Spleen (tissue), 11 donors: ENCODE measurements around the gene ETNK2. TPM values are rescaled to one million over a fixed set of nuclear protein-coding genes. Genes with fewer than 3 reads are reported as not detected.

ENCODE experiments used
- DNase-seq: peaks from one replicate; pipeline ENCODE4 v3.0.0-alpha.2; 2020
- H3K27ac ChIP-seq, 8 donors: fragments of 200-600 bp; sonication (generic) in 7 of 8; 1 replicate in 4 of 8; 2 replicates in 4 of 8; pipeline versions ENCODE4 v1.5.0 to v1.8.0; 2016 to 2021; ENCODE audit warnings: inconsistent platforms in 4 of 8, mild to moderate bottlenecking in 4 of 8, moderate library complexity in 1 of 8
- H3K27me3 ChIP-seq, 7 donors: fragments of 200-600 bp; sonication (generic) in 6 of 7; replicated peaks in 1 of 7; 1 replicate in 4 of 7; 2 replicates in 3 of 7; pipeline versions ENCODE4 v1.5.0 to v1.8.0; 2016 to 2021; ENCODE audit warnings: inconsistent platforms in 3 of 7, mild to moderate bottlenecking in 1 of 7
- H3K36me3 ChIP-seq, 6 donors: fragments of 200-600 bp; sonication (generic) in 5 of 6; 1 replicate in 4 of 6; 2 replicates in 2 of 6; pipeline versions ENCODE4 v1.5.0 to v1.8.0; 2016 to 2021; ENCODE audit warnings: inconsistent platforms in 2 of 6
- H3K4me1 ChIP-seq, 6 donors: fragments of 200-600 bp; sonication (generic) in 5 of 6; 1 replicate in 3 of 6; 2 replicates in 3 of 6; pipeline versions ENCODE4 v1.5.0 to v1.8.0; 2016 to 2021; ENCODE audit warnings: inconsistent platforms in 3 of 6
- H3K4me3 ChIP-seq, 8 donors: fragments of 200-600 bp; sonication (generic) in 7 of 8; 1 replicate in 4 of 8; 2 replicates in 4 of 8; pipeline versions ENCODE4 v1.5.0 to v1.8.0; 2016 to 2021; ENCODE audit warnings: inconsistent platforms in 4 of 8, mild to moderate bottlenecking in 4 of 8, moderate library complexity in 2 of 8
- H3K9me3 ChIP-seq, 8 donors: fragments of 200-600 bp; sonication (generic) in 7 of 8; 1 replicate in 4 of 8; 2 replicates in 4 of 8; pipeline versions ENCODE4 v1.5.0 to v1.8.0; 2016 to 2021; ENCODE audit warnings: inconsistent platforms in 4 of 8
- CTCF ChIP-seq, 11 experiments: fragments of 200-600 bp in 7 of 11; fragments of 450-650 bp in 4 of 11; sonication (generic) in 4 of 11; IDR thresholded peaks in 8 of 11; conservative IDR thresholded peaks in 3 of 11; 1 replicate in 7 of 11; 2 replicates in 4 of 11; pipeline versions ENCODE4 v1.4.0 to v1.8.0; 2016 to 2021; ENCODE audit warnings: antibody characterized with exemption in 11 of 11, inconsistent platforms in 4 of 11, mild to moderate bottlenecking in 1 of 11
- POLR2A ChIP-seq, 3 donors: fragments of 450-650 bp; IDR thresholded peaks; one replicate each; pipeline ENCODE4 v1.5.1; 2017; ENCODE audit warnings: antibody characterized with exemption in 3 of 3, mild to moderate bottlenecking in 1 of 3
- POLR2AphosphoS5 ChIP-seq, 3 donors: sonication (generic); formaldehyde crosslinking; IDR thresholded peaks; one replicate each; pipeline ENCODE4 v1.5.1; 2017; ENCODE audit warnings: antibody characterized with exemption in 3 of 3
- WGBS, 5 donors: extraction: QIAGEN DNeasy Blood & Tissue Kit in 3 of 5; methylation state at CpG; one replicate each; pipeline versions ENCODE4 v1.1.5 to v1.1.7; 2013 to 2018; 5-methylcytosine and 5-hydroxymethylcytosine counted together
- intact Hi-C: fragments of 100-400 bp; cut with DNase I; formaldehyde crosslinking; loops from one replicate; pipeline ENCODE4 v1.15.0; 2023; ENCODE audit warnings: low total_unique reads
- polyA plus RNA-seq, 3 donors: library from polyadenylated mRNA; stranded (reverse); fragments of 200-250 nt; gene quantifications; one replicate each; pipeline ENCODE4 v1.2.1, GENCODE V29; 2013
- total RNA-seq, 7 donors: library from RNA; depleted of rRNA in 3 of 7; stranded (reverse); fragments of >200 nt in 3 of 7; fragmentation: NEBNext Ultra II Directional in 4 of 7; extraction: Animal tissue kit (Norgen Biotek cat#: 25700) in 4 of 7; gene quantifications; one replicate each; pipeline versions ENCODE4 v1.1.0 to v1.2.1, GENCODE V29; 2016 to 2021
- donor health status: healthy with polysubstance abuse.
- donor health status: DM: no; HTN: no; CAD: no; lungs with moderate emphysema.
- donor health status: DM: no; HTN: no; CAD: no.
- donor health status: Bipolar disorder and iron deficiency.
- donor health status: healthy.
- donor health status: DM: no; HTN: no; CAD: no.
- donor health status: DM: yes; HTN: yes; CAD: no.

ETNK2 gene
- total and polyA plus RNA-seq, 10 donors = 1.9 to 20.8 (median 5.6) TPM

GRCh38 chr1:204134103-204134502 lies 17.7 kb downstream of the ETNK2 start:
- peaks cover 0 to 11% (median 5%) of the 10 kb centered on the region in 6 donors for H3K4me1 ChIP-seq
- peaks cover 0 to 34% (median 0%) of the 10 kb centered on the region in 6 donors for H3K36me3 ChIP-seq
- no peak overlapping the region for H3K4me3 ChIP-seq
- peaks cover 0 to 15% (median 0%) of the 10 kb centered on the region in 7 donors for H3K27me3 ChIP-seq
- 62 to 87% (median 71%) methylated on average over 11 of the region's 11 CpGs for WGBS, 5 donors
- DNase-seq = no peak
- TF ChIP-seq POLR2AphosphoS5 (IDR thresholded peaks at IDR 0.05) (no peak), POLR2A (IDR thresholded peaks at IDR 0.05) (no peak), CTCF (IDR thresholded peaks at IDR 0.05 in 8 of 11, conservative IDR thresholded peaks at IDR 0.05 in 3 of 11) (no peak)
- intact Hi-C loops = no loop called here
- no peak overlapping the region for H3K27ac ChIP-seq
- H3K9me3 ChIP-seq = no peaks in the 10 kb centered on the region

- DNase-seq = no peak
- TF ChIP-seq POLR2AphosphoS5 (IDR thresholded peaks at IDR 0.05) (no peak), POLR2A (IDR thresholded peaks at IDR 0.05) (no peak), CTCF (IDR thresholded peaks at IDR 0.05 in 8 of 11, conservative IDR thresholded peaks at IDR 0.05 in 3 of 11) (no peak)
- H3K4me1 ChIP-seq = peaks cover 0 to 24% (median 13%) of the 10 kb centered on the region in 6 donors
- intact Hi-C loops = no loop called here
- H3K36me3 ChIP-seq = peaks cover 0 to 23% (median 0%) of the 10 kb centered on the region in 6 donors
- peaks cover 0 to 17% (median 0%) of the 10 kb centered on the region in 7 donors for H3K27me3 ChIP-seq
- no peaks in the 10 kb centered on the region for H3K9me3 ChIP-seq
- 77 to 89% (median 85%) methylated on average over 6 of the region's 6 CpGs for WGBS, 5 donors
- H3K4me3 ChIP-seq = no peak overlapping the region
- no peak overlapping the region for H3K27ac ChIP-seq
Measured at GRCh38 chr1:204132718-204133117, 19.1 kb downstream of the ETNK2 start.

GRCh38 chr1:204131978-204132377 lies 19.9 kb downstream of the ETNK2 start:
- H3K27me3 ChIP-seq = peaks cover 0 to 17% (median 0%) of the 10 kb centered on the region in 7 donors
- peaks cover 0 to 18% (median 0%) of the 10 kb centered on the region in 6 donors for H3K36me3 ChIP-seq
- H3K27ac ChIP-seq = no peak overlapping the region
- no peak for DNase-seq
- peaks cover 0 to 31% (median 16%) of the 10 kb centered on the region in 6 donors for H3K4me1 ChIP-seq
- WGBS, 5 donors = 85 to 93% (median 91%) methylated on average over 4 of the region's 4 CpGs
- intact Hi-C loops = no loop called here
- H3K9me3 ChIP-seq = no peaks in the 10 kb centered on the region
- TF ChIP-seq POLR2AphosphoS5 (IDR thresholded peaks at IDR 0.05) (no peak), CTCF (IDR thresholded peaks at IDR 0.05 in 8 of 11, conservative IDR thresholded peaks at IDR 0.05 in 3 of 11) (no peak), POLR2A (IDR thresholded peaks at IDR 0.05) (no peak)
- H3K4me3 ChIP-seq = no peak overlapping the region

- intact Hi-C loops = no loop called here
- Histone ChIP-seq H3K36me3 (peaks cover 0 to 17% (median 0%) of the 10 kb centered on the region in 6 donors), H3K4me3 (no peak overlapping the region), H3K9me3 (no peaks in the 10 kb centered on the region), H3K4me1 (peaks cover 0 to 38% (median 17%) of the 10 kb centered on the region in 6 donors), H3K27me3 (peaks cover 0 to 17% (median 0%) of the 10 kb centered on the region in 7 donors), H3K27ac (peak overlapping the region in 1 of 8 donors; percentile 17)
- TF ChIP-seq POLR2AphosphoS5 (IDR thresholded peaks at IDR 0.05) (peak in 1 of 3 donors; percentile 20), POLR2A (IDR thresholded peaks at IDR 0.05) (no peak), CTCF (IDR thresholded peaks at IDR 0.05 in 8 of 11, conservative IDR thresholded peaks at IDR 0.05 in 3 of 11) (no peak)
- 63 to 81% (median 70%) methylated on average over 10 to 11 of the region's 11 CpGs for WGBS, 5 donors
- no peak for DNase-seq
Measured at GRCh38 chr1:204130981-204131892, 20.6 kb downstream of the ETNK2 start.
